ENCODE results near the gene IGFL1.
"Not testable (repeated sequence)": the region's sequence is repeated elsewhere in the genome, so short reads cannot be mapped to it uniquely, and the experiment has no call there.

The IGFL1 gene

DNA sequence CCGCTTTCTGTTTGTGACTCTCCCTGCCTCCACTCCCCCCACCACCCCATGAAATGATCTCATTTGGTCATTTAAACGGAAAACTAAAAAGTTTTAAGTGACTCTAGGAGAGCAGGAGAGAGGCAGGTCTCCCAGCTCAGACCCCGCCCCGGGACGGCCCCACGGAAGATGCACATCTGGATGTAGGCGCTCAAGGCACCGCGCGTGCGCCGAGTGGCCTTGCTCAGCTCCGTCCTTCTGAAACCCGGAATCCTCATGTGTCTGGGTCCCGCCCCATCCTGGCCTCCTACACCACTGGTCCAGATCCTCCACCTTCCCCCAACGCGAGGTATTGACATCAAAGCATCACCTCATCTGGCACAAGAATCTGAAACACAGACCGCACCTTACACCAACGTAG is 15.7 kb upstream of the IGFL1 start:
- Histone ChIP-seq H3K36me3 (ENCODE audit: control insufficient read depth in 1 of 2, insufficient read depth in 2 of 2, low read length in 2 of 2) (no peaks in the 10 kb centered on the region), H3K4me3 (ENCODE audit: low read depth in 1 of 2, low read length in 2 of 2) (no peak overlapping the region), H3K9me3 (ENCODE audit: control insufficient read depth in 1 of 2, low read length in 2 of 2) (no peaks in the 10 kb centered on the region), H3K27ac (ENCODE audit: low read length) (no peak overlapping the region), H3K27me3 (ENCODE audit: low read depth, low read length) (no peaks in the 10 kb centered on the region), H3K4me1 (ENCODE audit: control insufficient read depth in 1 of 2, insufficient read depth in 2 of 2, low read length in 2 of 2) (no peaks in the 10 kb centered on the region)

- no peaks in the 10 kb centered on the region for H3K9me3 ChIP-seq (ENCODE audit: control insufficient read depth in 1 of 2, low read length in 2 of 2)
- H3K4me3 ChIP-seq (ENCODE audit: low read depth in 1 of 2, low read length in 2 of 2) = no peak overlapping the region
- no peaks in the 10 kb centered on the region for H3K27me3 ChIP-seq (ENCODE audit: low read depth, low read length)
These were observed 12.9 kb upstream of the IGFL1 start for GRCh38 chr19:46216612-46217011.

DNA sequence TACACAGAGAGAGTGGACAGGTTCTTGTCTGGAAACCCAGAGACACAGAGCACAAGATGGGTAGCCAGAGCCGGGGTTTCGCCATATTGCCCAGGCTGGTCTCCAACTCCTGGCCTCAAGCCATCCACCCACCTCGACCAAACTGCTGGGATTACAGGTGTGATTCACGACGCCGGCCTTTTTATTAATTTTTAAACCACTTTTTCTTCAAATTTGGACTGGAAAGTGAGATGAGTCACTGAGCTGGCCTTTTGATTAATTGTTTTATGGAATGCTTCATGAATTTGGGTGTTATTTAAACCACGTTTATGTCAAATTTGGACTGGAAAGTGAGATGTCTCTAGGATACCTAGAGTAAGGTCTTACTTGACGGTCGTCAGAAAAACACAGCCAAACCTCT is 12.1 kb upstream of the IGFL1 start:
- H3K4me1 ChIP-seq (ENCODE audit: control insufficient read depth in 1 of 2, insufficient read depth in 2 of 2, low read length in 2 of 2) = peaks cover 0 to 11% of the 10 kb centered on the region in 2 donors
- H3K27me3 ChIP-seq (ENCODE audit: low read depth, low read length) = no peaks in the 10 kb centered on the region
- no peak overlapping the region for H3K4me3 ChIP-seq (ENCODE audit: low read depth in 1 of 2, low read length in 2 of 2)

More at GRCh38 chr19:46216612-46217011, 12.9 kb upstream of the IGFL1 start:
- no peak overlapping the region for H3K27ac ChIP-seq (ENCODE audit: low read length)
- no peaks in the 10 kb centered on the region for H3K36me3 ChIP-seq (ENCODE audit: control insufficient read depth in 1 of 2, insufficient read depth in 2 of 2, low read length in 2 of 2)
- peaks cover 0 to 3% of the 10 kb centered on the region in 2 donors for H3K4me1 ChIP-seq (ENCODE audit: control insufficient read depth in 1 of 2, insufficient read depth in 2 of 2, low read length in 2 of 2)

DNA sequence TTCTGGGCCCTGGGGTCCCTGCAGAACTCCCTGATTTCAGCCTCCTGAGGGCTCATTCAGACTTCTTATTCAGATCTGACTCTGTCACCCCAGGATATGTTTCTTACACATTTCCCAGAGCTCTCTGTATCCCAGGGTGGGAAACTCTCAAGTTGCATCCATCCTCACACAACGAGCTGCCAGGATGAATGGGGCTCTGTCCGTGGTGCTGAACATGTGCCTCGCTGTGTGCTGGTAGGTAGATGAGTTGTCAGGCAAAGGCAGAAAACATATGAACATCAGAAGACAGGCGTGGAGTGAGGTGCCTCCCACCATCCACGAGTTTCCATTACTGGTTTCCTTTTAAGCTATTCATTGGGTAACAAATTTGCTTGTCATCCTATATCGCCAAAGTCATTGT is 11.4 kb upstream of the IGFL1 start:
- no peaks in the 10 kb centered on the region for H3K9me3 ChIP-seq (ENCODE audit: control insufficient read depth in 1 of 2, low read length in 2 of 2)
- H3K27me3 ChIP-seq (ENCODE audit: low read depth, low read length) = no peaks in the 10 kb centered on the region
- no peaks in the 10 kb centered on the region for H3K36me3 ChIP-seq (ENCODE audit: control insufficient read depth in 1 of 2, insufficient read depth in 2 of 2, low read length in 2 of 2)
- no peak overlapping the region for H3K27ac ChIP-seq (ENCODE audit: low read length)
- H3K4me1 ChIP-seq (ENCODE audit: control insufficient read depth in 1 of 2, insufficient read depth in 2 of 2, low read length in 2 of 2) = peaks cover 0 to 16% of the 10 kb centered on the region in 2 donors
- no peak overlapping the region for H3K4me3 ChIP-seq (ENCODE audit: low read depth in 1 of 2, low read length in 2 of 2)

More for the DNA sequence above, 12.1 kb upstream of the IGFL1 start:
- H3K36me3 ChIP-seq (ENCODE audit: control insufficient read depth in 1 of 2, insufficient read depth in 2 of 2, low read length in 2 of 2) = no peaks in the 10 kb centered on the region
- no peaks in the 10 kb centered on the region for H3K9me3 ChIP-seq (ENCODE audit: control insufficient read depth in 1 of 2, low read length in 2 of 2)
- H3K27ac ChIP-seq (ENCODE audit: low read length) = no peak overlapping the region

DNA sequence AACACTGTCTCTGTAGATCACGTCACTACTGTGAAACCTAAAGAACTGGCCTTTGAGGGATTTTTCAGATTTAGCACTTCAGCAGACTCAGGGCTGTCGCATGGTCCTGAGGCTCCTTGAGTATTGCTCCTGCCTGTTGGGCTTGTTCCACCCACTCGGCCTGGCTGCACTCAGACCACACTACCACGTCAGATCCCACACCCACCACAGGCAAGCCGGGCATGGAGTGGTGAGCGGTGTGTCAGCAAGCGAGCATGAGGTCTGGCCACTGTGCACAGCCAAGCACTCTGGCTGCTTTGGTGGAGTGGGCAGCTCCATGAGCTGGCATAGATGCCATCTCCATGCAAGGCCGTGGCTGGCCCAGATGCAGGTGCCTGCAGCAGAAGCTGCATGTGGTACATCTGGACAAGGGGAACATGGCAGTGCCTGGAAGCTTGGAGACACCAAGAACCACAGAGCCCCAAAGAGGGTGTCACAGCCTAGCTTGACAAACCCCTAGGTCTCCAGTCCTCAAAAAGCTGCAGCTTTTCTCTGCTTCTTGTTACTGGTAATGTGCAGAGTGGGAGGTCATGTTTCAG is 9.4 kb upstream of the IGFL1 start:
- Histone ChIP-seq H3K27me3 (ENCODE audit: low read depth, low read length) (no peaks in the 10 kb centered on the region), H3K27ac (ENCODE audit: low read length) (no peak overlapping the region), H3K9me3 (ENCODE audit: control insufficient read depth in 1 of 2, low read length in 2 of 2) (no peaks in the 10 kb centered on the region), H3K36me3 (ENCODE audit: control insufficient read depth in 1 of 2, insufficient read depth in 2 of 2, low read length in 2 of 2) (no peaks in the 10 kb centered on the region), H3K4me1 (ENCODE audit: control insufficient read depth in 1 of 2, insufficient read depth in 2 of 2, low read length in 2 of 2) (peaks cover 0 to 16% of the 10 kb centered on the region in 2 donors), H3K4me3 (ENCODE audit: low read depth in 1 of 2, low read length in 2 of 2) (no peak overlapping the region)

- H3K4me3 ChIP-seq (ENCODE audit: low read depth in 1 of 2, low read length in 2 of 2) = no peak overlapping the region
- no peaks in the 10 kb centered on the region for H3K9me3 ChIP-seq (ENCODE audit: control insufficient read depth in 1 of 2, low read length in 2 of 2)
- no peak overlapping the region for H3K27ac ChIP-seq (ENCODE audit: low read length)
- H3K27me3 ChIP-seq (ENCODE audit: low read depth, low read length) = peaks cover 5% of the 10 kb centered on the region
- H3K4me1 ChIP-seq (ENCODE audit: control insufficient read depth in 1 of 2, insufficient read depth in 2 of 2, low read length in 2 of 2) = peaks cover 0 to 16% of the 10 kb centered on the region in 2 donors
- H3K36me3 ChIP-seq (ENCODE audit: control insufficient read depth in 1 of 2, insufficient read depth in 2 of 2, low read length in 2 of 2) = no peaks in the 10 kb centered on the region
These were observed 8.4 kb upstream of the IGFL1 start for GRCh38 chr19:46221152-46221551.

- peaks cover 0 to 16% of the 10 kb centered on the region in 2 donors for H3K4me1 ChIP-seq (ENCODE audit: control insufficient read depth in 1 of 2, insufficient read depth in 2 of 2, low read length in 2 of 2)
- H3K36me3 ChIP-seq (ENCODE audit: control insufficient read depth in 1 of 2, insufficient read depth in 2 of 2, low read length in 2 of 2) = no peaks in the 10 kb centered on the region
- no peaks in the 10 kb centered on the region for H3K9me3 ChIP-seq (ENCODE audit: control insufficient read depth in 1 of 2, low read length in 2 of 2)
- H3K4me3 ChIP-seq (ENCODE audit: low read depth in 1 of 2, low read length in 2 of 2) = no peak overlapping the region
- peaks cover 5% of the 10 kb centered on the region for H3K27me3 ChIP-seq (ENCODE audit: low read depth, low read length)
- no peak overlapping the region for H3K27ac ChIP-seq (ENCODE audit: low read length)
These were observed 7.4 kb upstream of the IGFL1 start for GRCh38 chr19:46221981-46222610.

DNA sequence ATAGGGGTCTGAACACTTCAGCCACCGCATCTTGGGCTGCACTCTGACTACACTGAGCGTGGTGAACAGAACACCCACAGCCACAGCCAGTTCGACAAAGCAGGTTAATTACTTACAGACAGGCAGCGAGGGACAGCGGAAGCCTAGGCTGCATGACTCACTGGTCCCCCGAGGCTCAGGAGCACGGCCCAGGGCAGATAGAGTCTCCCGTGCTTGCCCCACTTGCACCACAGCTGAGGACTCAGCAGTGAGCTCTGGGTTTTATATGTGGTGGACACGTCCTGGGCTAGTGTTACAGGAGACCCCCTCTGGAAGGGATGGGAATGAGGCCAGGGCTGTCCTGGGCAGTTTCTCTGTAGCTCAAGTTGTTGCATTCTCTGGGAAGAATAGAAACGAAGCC is 5.8 kb upstream of the IGFL1 start:
- not testable (repeated sequence) for H3K9me3 ChIP-seq (ENCODE audit: control insufficient read depth in 1 of 2, low read length in 2 of 2); H3K36me3 ChIP-seq (ENCODE audit: control insufficient read depth in 1 of 2, insufficient read depth in 2 of 2, low read length in 2 of 2); H3K27ac ChIP-seq (ENCODE audit: low read length); H3K27me3 ChIP-seq (ENCODE audit: low read depth, low read length); H3K4me3 ChIP-seq (ENCODE audit: low read depth in 1 of 2, low read length in 2 of 2)
- peaks cover 0 to 16% of the 10 kb centered on the region in 2 donors for H3K4me1 ChIP-seq (ENCODE audit: control insufficient read depth in 1 of 2, insufficient read depth in 2 of 2, low read length in 2 of 2)

DNA sequence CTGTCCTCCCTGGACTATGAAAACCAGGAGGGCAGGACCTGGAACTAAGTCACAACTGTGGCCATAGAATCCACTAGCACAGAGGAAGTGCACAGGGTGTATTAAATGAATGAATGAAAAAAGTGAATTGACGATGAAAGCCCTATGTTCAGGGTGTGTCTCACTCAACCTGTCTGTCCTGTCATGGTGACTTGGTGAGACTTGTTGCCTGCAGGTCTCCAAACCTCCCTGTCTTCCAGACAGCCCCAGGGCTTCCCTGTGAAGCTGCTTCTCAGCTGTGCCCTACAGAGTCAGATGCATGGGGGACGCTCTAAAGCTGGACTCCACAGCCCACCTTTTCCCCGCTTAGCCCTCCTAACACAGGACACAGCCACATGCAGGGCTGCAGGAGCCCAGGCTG is 4.8 kb upstream of the IGFL1 start:
- no peak overlapping the region for H3K27ac ChIP-seq (ENCODE audit: low read length)
- H3K36me3 ChIP-seq (ENCODE audit: control insufficient read depth in 1 of 2, insufficient read depth in 2 of 2, low read length in 2 of 2) = no peaks in the 10 kb centered on the region
- H3K4me3 ChIP-seq (ENCODE audit: low read depth in 1 of 2, low read length in 2 of 2) = no peak overlapping the region
- H3K9me3 ChIP-seq (ENCODE audit: control insufficient read depth in 1 of 2, low read length in 2 of 2) = no peaks in the 10 kb centered on the region
- peaks cover 5% of the 10 kb centered on the region for H3K27me3 ChIP-seq (ENCODE audit: low read depth, low read length)
- peaks cover 0 to 16% of the 10 kb centered on the region in 2 donors for H3K4me1 ChIP-seq (ENCODE audit: control insufficient read depth in 1 of 2, insufficient read depth in 2 of 2, low read length in 2 of 2)

DNA sequence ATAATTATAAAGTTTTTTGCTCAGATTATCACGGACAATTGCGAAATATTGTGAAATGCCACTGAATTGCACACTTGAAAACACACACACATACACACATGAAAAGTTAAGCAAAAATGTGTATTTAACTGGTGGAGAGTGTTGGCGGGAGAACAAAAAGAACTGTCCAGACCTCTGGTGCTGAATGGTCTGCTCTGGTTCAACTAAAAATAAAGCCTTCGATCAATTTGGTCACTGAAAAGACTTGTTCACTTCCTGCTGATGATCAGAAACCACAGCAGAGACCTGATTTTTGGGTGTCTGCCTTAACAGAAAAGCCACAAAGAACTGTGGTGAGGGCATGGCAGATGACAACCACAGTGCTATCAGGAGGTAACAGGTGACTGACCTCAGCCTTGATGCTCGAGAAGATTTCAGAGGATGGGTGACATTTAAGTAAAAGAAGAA is 4.0 kb upstream of the IGFL1 start:
- no peaks in the 10 kb centered on the region for H3K9me3 ChIP-seq (ENCODE audit: control insufficient read depth in 1 of 2, low read length in 2 of 2)
- H3K27ac ChIP-seq (ENCODE audit: low read length) = no peak overlapping the region
- H3K27me3 ChIP-seq (ENCODE audit: low read depth, low read length) = peaks cover 5% of the 10 kb centered on the region
- peaks cover 0 to 16% of the 10 kb centered on the region in 2 donors for H3K4me1 ChIP-seq (ENCODE audit: control insufficient read depth in 1 of 2, insufficient read depth in 2 of 2, low read length in 2 of 2)
- no peak overlapping the region for H3K4me3 ChIP-seq (ENCODE audit: low read depth in 1 of 2, low read length in 2 of 2)
- H3K36me3 ChIP-seq (ENCODE audit: control insufficient read depth in 1 of 2, insufficient read depth in 2 of 2, low read length in 2 of 2) = no peaks in the 10 kb centered on the region

DNA sequence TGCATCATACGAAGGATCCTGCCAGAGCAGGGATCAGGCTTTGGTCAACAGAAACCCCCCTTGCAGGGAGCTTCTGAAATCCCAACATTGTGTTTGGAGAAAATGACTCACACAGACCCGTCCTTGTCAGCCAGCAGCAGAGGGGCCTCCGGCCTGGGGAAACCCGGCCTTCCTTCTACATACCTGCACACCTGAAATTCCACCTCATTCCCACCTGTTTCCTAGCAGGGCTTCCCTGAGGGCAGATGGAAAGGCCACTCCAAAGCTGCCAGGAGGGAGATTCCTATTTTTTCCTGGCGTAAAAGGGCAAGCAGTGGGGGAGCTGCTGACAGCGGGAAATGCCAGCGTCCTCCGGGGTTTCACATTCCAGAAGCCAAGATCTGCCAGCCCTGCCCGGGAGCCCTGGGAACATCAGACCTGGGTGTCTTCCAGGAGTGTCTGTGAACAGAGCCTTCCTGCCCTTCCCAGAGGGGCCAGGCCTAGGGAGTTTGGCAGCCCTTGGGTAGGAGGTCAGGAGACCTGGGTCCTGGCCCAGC is 3.0 kb upstream of the IGFL1 start:
- Histone ChIP-seq H3K27me3 (ENCODE audit: low read depth, low read length) (peaks cover 5% of the 10 kb centered on the region), H3K4me1 (ENCODE audit: control insufficient read depth in 1 of 2, insufficient read depth in 2 of 2, low read length in 2 of 2) (peaks cover 0 to 14% of the 10 kb centered on the region in 2 donors), H3K36me3 (ENCODE audit: control insufficient read depth in 1 of 2, insufficient read depth in 2 of 2, low read length in 2 of 2) (no peaks in the 10 kb centered on the region), H3K4me3 (ENCODE audit: low read depth in 1 of 2, low read length in 2 of 2) (no peak overlapping the region), H3K9me3 (ENCODE audit: control insufficient read depth in 1 of 2, low read length in 2 of 2) (no peaks in the 10 kb centered on the region), H3K27ac (ENCODE audit: low read length) (no peak overlapping the region)

All from muscle layer of duodenum (tissue), 2 donors.